Upper lobe of left lung (tissue), 4 donors: Measurements from ENCODE around the gene GALNS.

Experiments used
- POLR2A ChIP-seq, 4 donors: fragments of 450-650 bp; IDR thresholded peaks; one replicate each; pipeline ENCODE4 v1.5.1; 2016 to 2017; ENCODE audit warnings: antibody characterized with exemption in 4 of 4, mild to moderate bottlenecking in 2 of 4
- POLR2AphosphoS5 ChIP-seq, 2 donors: sonication (generic); formaldehyde crosslinking; IDR thresholded peaks; one replicate each; pipeline ENCODE4 v1.5.1; 2017; ENCODE audit warnings: antibody characterized with exemption in 2 of 2
- TF ChIP-seq, protein P1 (sequence below), 6 experiments: fragments of 450-650 bp in 4 of 6; fragments of 200-600 bp in 2 of 6; sonication (generic) in 2 of 6; IDR thresholded peaks; one replicate each; pipeline ENCODE4 v1.5.1; 2016 to 2019; ENCODE audit warnings: antibody characterized with exemption in 6 of 6

DNA sequence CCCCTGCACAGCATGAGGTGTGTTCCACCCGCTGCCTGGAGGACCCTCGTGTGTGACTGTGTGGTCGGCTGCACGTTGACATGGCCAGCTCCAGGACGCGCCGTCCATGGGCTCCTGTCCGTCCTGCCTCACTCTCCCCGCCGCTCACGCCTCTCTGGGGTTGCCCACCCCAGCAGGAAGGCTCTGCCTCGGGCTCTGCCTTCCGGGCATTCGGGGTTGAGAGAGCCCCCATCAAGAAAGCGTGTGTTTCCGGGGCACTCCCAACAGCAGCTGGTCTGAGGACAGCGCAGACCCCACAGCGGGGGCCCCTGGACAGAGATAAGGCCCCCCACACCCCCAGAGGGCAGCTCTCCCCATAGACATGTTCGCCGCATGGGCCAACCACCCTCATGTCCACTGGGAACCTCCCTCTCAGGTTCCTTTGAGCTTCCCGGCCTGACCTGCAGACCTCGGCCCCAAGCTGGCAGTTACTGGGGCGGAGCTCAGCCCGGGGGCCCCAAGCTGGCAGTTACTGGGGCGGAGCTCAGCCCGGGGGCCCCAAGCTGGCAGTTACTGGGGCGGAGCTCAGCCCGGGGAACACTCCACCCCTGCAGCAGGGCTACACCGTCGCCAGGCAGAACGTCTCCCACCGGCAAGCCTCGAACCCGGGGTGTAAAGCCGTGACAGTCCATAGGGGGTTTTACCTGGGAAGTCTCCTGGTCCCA is 63.3 kb downstream of the GALNS start:
- TF ChIP-seq, protein P1, sequence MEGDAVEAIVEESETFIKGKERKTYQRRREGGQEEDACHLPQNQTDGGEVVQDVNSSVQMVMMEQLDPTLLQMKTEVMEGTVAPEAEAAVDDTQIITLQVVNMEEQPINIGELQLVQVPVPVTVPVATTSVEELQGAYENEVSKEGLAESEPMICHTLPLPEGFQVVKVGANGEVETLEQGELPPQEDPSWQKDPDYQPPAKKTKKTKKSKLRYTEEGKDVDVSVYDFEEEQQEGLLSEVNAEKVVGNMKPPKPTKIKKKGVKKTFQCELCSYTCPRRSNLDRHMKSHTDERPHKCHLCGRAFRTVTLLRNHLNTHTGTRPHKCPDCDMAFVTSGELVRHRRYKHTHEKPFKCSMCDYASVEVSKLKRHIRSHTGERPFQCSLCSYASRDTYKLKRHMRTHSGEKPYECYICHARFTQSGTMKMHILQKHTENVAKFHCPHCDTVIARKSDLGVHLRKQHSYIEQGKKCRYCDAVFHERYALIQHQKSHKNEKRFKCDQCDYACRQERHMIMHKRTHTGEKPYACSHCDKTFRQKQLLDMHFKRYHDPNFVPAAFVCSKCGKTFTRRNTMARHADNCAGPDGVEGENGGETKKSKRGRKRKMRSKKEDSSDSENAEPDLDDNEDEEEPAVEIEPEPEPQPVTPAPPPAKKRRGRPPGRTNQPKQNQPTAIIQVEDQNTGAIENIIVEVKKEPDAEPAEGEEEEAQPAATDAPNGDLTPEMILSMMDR (IDR thresholded peaks at IDR 0.05): no peak
- TF ChIP-seq POLR2AphosphoS5 (IDR thresholded peaks at IDR 0.05) (no peak), POLR2A (IDR thresholded peaks at IDR 0.05) (no peak)
